ENCODE results near the gene ARMCX5. TPM values are rescaled to one million over a fixed set of nuclear protein-coding genes. Genes with fewer than 3 reads are reported as not detected.

Gene ARMCX5
- total RNA-seq, 4 donors from 2014 or later, result 3.6 to 21.2 (median 12.1) TPM

- H3K27me3 ChIP-seq, result no peaks in the 10 kb centered on the region
- H3K27ac ChIP-seq, result no peak overlapping the region
- no peaks in the 10 kb centered on the region for H3K9me3 ChIP-seq
- H3K36me3 ChIP-seq, result peaks cover 0 to 8% (median 0%) of the 10 kb centered on the region in 3 donors
- WGBS, 2 donors, result 43 to 83% methylated on average over 1 of the region's 1 CpG
- no peak for DNase-seq (ENCODE audit: low spot score in 2 of 2)
- no peaks in the 10 kb centered on the region for H3K4me1 ChIP-seq
- no peak for TF ChIP-seq POLR2A (IDR thresholded peaks at IDR 0.05)
- no peak for TF ChIP-seq CTCF (IDR thresholded peaks at IDR 0.05)
- TF ChIP-seq EP300 (IDR thresholded peaks at IDR 0.05), result no peak
- H3K4me3 ChIP-seq, result no peak overlapping the region
Measured at GRCh38 chrX:102627640-102628039, 28.3 kb downstream of the ARMCX5 start.

DNA sequence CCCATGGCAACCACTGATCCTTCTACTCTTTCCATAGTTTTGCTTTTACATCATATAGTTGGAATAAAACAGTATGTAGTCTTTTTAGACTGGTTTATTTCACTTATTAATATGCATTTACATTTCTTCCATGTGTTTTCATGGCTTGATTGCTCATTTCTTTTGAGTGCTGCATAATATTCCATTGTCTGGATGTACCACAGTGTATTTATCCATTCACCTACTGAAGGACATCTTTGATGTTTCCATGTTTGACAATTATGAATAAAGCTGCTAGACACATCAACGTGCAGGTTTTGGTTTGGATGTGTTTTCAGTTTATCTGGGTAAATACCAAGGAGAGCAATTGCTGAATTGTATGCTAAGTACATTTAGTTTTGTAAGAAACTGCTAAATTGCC lies 38.2 kb downstream of the ARMCX5 start:
- WGBS, 2 donors, result 63 to 100% methylated on average over 1 of the region's 1 CpG
- no peak for DNase-seq (ENCODE audit: low spot score in 2 of 2)
- Histone ChIP-seq H3K4me1 (no peaks in the 10 kb centered on the region), H3K4me3 (no peak overlapping the region), H3K36me3 (peaks cover 0 to 5% (median 0%) of the 10 kb centered on the region in 3 donors), H3K9me3 (no peaks in the 10 kb centered on the region), H3K27ac (no peak overlapping the region), H3K27me3 (no peaks in the 10 kb centered on the region)
- no peak for TF ChIP-seq EP300 (IDR thresholded peaks at IDR 0.05)

- Histone ChIP-seq H3K9me3 (no peaks in the 10 kb centered on the region), H3K36me3 (no peaks in the 10 kb centered on the region), H3K27me3 (peaks cover 0 to 5% of the 10 kb centered on the region in 2 donors), H3K4me3 (peak overlapping the region; percentile 50 to 76 (median 62)), H3K27ac (peak overlapping the region; percentile 66 to 87 (median 80)), H3K4me1 (no peaks in the 10 kb centered on the region)
- WGBS, 2 donors, result 4 to 55% methylated on average over 4 to 8 of the region's 23 CpGs
- TF ChIP-seq EP300 (IDR thresholded peaks at IDR 0.05) (no peak), CTCF (IDR thresholded peaks at IDR 0.05) (no peak), POLR2A (IDR thresholded peaks at IDR 0.05) (no peak)
- no peak for DNase-seq (ENCODE audit: low spot score in 2 of 2)
Measured at GRCh38 chrX:102650903-102651241, 51.6 kb downstream of the ARMCX5 start.

- peak within 1 kb of the TSS; percentile 50 to 76 (median 62) for H3K4me3 ChIP-seq
- TF ChIP-seq POLR2A (IDR thresholded peaks at IDR 0.05), result peak in 1 of 2 donors; percentile 44
- no peak for TF ChIP-seq CTCF (IDR thresholded peaks at IDR 0.05)
- peak in 1 of 2 donors; percentile 58 for TF ChIP-seq EP300 (IDR thresholded peaks at IDR 0.05)
- H3K36me3 ChIP-seq, result no peaks in the 10 kb centered on the region
- H3K27ac ChIP-seq, result peak within 1 kb of the TSS; percentile 66 to 87 (median 80)
- no peaks in the 10 kb centered on the region for H3K9me3 ChIP-seq
- no peaks in the 10 kb centered on the region for H3K4me1 ChIP-seq
- DNase-seq (ENCODE audit: low spot score in 2 of 2), result peak; percentile 37 to 44
- 5 to 30% methylated on average over 14 to 32 of the region's 61 CpGs for WGBS, 2 donors
- peaks cover 0 to 5% of the 10 kb centered on the region in 2 donors for H3K27me3 ChIP-seq
Measured at GRCh38 chrX:102651242-102652011, 52.1 kb downstream of the ARMCX5 start, which contains the start of gene GPRASP1. TSS of gene GPRASP1 (plus strand) at chrX:102651483. CDS start at chrX:102653914, 2,431 bp downstream.

GRCh38 chrX:102652031-102652688 lies 52.8 kb downstream of the ARMCX5 start:
- no peaks in the 10 kb centered on the region for H3K9me3 ChIP-seq
- H3K27ac ChIP-seq, result peak overlapping the region; percentile 66 to 87 (median 80)
- peak in 1 of 2 donors; percentile 70 for DNase-seq (ENCODE audit: low spot score in 2 of 2)
- TF ChIP-seq EP300 (IDR thresholded peaks at IDR 0.05) (peak in 1 of 2 donors; percentile 58), CTCF (IDR thresholded peaks at IDR 0.05) (peak; percentile 29 to 61 (median 45)), POLR2A (IDR thresholded peaks at IDR 0.05) (peak in 1 of 2 donors; percentile 49)
- H3K27me3 ChIP-seq, result peaks cover 0 to 5% of the 10 kb centered on the region in 2 donors
- 16 to 36% methylated on average over 19 to 22 of the region's 22 CpGs for WGBS, 2 donors
- H3K4me3 ChIP-seq, result peak overlapping the region; percentile 50 to 76 (median 62)
- no peaks in the 10 kb centered on the region for H3K36me3 ChIP-seq
- no peaks in the 10 kb centered on the region for H3K4me1 ChIP-seq

Other genes with a start within 250 kb of the ARMCX5 start
- not detected for gene NXF2B, start 159.5 kb upstream of the ARMCX5 start, total RNA-seq
- gene TCP11X2, start 127.7 kb upstream of the ARMCX5 start, total RNA-seq, result not detected
- not detected for gene TMSB15A, start 82.8 kb upstream of the ARMCX5 start, total RNA-seq
- 10 to 100 TPM; 10.5 to 21.2 (median 15.7) TPM for gene GPRASP1, start 52.0 kb downstream of the ARMCX5 start, total RNA-seq
- gene GPRASP2, start 112.9 kb downstream of the ARMCX5 start, total RNA-seq, result 1 to 10 TPM; 4.8 to 7.3 (median 6.5) TPM
- 1 to 10 TPM; 2.5 to 7.0 (median 3.0) TPM for gene GPRASP3, start 121.2 kb downstream of the ARMCX5 start, total RNA-seq